ENCODE data around the gene CCP110. TPM values are rescaled to one million over a fixed set of nuclear protein-coding genes. Genes with fewer than 3 reads are reported as not detected.

The CCP110 gene
- total RNA-seq, 4 donors from 2014 or later, result 14.0 to 16.1 (median 15.1) TPM

DNA sequence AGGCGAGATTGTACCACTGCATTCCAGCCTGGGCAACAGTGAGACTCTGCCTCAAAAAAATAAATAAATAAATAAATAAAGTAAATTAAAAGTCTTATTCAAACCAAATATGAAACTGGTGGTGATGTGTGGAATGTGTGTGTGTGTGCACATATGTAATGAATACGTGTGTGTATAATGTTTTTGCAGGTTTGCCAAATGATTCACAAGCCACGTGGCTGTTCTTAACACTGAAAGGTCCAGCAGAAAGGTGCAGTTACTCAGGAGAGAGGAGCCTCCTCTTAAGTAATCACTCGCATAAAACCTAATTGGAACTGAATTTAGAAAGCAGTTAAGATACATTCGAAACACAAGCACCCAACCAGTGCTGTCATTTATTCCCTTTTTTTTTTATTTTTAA is 24.7 kb upstream of the CCP110 start:
- H3K27me3 ChIP-seq, result no peaks in the 10 kb centered on the region
- no peaks in the 10 kb centered on the region for H3K4me1 ChIP-seq
- H3K36me3 ChIP-seq, result peaks cover 24 to 61% (median 46%) of the 10 kb centered on the region in 4 donors
- H3K27ac ChIP-seq (replicated peaks in 1 of 4), result no peak overlapping the region
- no peak for DNase-seq (ENCODE audit: extremely low spot score)
- H3K4me3 ChIP-seq, result no peak overlapping the region
- intact Hi-C loops (cut with DNase I), result loop anchor here (10.0 kb wide), 1 partner anchor 344 kb away; no protein-coding TSS in a partner anchor
- TF ChIP-seq EP300 (IDR thresholded peaks at IDR 0.05) (no peak), POLR2AphosphoS5 (IDR thresholded peaks at IDR 0.05) (no peak), POLR2A (IDR thresholded peaks at IDR 0.05; ENCODE audit: low read depth) (no peak)
- TF ChIP-seq, protein P1, sequence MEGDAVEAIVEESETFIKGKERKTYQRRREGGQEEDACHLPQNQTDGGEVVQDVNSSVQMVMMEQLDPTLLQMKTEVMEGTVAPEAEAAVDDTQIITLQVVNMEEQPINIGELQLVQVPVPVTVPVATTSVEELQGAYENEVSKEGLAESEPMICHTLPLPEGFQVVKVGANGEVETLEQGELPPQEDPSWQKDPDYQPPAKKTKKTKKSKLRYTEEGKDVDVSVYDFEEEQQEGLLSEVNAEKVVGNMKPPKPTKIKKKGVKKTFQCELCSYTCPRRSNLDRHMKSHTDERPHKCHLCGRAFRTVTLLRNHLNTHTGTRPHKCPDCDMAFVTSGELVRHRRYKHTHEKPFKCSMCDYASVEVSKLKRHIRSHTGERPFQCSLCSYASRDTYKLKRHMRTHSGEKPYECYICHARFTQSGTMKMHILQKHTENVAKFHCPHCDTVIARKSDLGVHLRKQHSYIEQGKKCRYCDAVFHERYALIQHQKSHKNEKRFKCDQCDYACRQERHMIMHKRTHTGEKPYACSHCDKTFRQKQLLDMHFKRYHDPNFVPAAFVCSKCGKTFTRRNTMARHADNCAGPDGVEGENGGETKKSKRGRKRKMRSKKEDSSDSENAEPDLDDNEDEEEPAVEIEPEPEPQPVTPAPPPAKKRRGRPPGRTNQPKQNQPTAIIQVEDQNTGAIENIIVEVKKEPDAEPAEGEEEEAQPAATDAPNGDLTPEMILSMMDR (IDR thresholded peaks at IDR 0.05), result no peak
- WGBS, result 88% methylated on average over 5 of the region's 5 CpGs
- no peaks in the 10 kb centered on the region for H3K9me3 ChIP-seq

DNA sequence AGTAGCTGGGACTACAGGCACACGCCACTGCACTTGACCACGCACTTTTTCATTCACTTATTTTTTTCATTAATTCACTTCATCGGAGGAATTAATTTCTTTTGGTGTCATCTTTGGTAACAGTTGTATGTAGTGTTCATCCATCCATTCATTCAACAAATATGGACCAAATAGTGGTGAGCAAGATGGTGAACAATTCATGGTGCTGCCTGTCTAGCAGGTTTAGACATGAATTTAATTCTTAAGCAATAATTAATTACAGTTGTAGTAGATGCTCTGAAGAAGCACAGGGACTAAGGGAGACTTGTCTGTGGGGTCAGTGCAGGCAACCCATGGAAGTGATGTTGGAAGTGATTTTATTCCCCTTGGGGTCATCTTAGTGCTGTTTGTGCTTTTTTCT is 24.3 kb upstream of the CCP110 start:
- intact Hi-C loops (cut with DNase I), result loop anchor here (10.0 kb wide), 1 partner anchor 345 kb away; no protein-coding TSS in a partner anchor
- Histone ChIP-seq H3K4me1 (no peaks in the 10 kb centered on the region), H3K27me3 (no peaks in the 10 kb centered on the region), H3K27ac (replicated peaks in 1 of 4) (no peak overlapping the region), H3K36me3 (peaks cover 29 to 66% (median 51%) of the 10 kb centered on the region in 4 donors), H3K9me3 (no peaks in the 10 kb centered on the region), H3K4me3 (no peak overlapping the region)
- 91% methylated on average over 3 of the region's 3 CpGs for WGBS
- no peak for DNase-seq (ENCODE audit: extremely low spot score)
- no peak for TF ChIP-seq EP300 (IDR thresholded peaks at IDR 0.05)
- TF ChIP-seq, protein P1 (IDR thresholded peaks at IDR 0.05), result no peak
- TF ChIP-seq POLR2AphosphoS5 (IDR thresholded peaks at IDR 0.05), result no peak
- no peak for TF ChIP-seq POLR2A (IDR thresholded peaks at IDR 0.05; ENCODE audit: low read depth)

DNA sequence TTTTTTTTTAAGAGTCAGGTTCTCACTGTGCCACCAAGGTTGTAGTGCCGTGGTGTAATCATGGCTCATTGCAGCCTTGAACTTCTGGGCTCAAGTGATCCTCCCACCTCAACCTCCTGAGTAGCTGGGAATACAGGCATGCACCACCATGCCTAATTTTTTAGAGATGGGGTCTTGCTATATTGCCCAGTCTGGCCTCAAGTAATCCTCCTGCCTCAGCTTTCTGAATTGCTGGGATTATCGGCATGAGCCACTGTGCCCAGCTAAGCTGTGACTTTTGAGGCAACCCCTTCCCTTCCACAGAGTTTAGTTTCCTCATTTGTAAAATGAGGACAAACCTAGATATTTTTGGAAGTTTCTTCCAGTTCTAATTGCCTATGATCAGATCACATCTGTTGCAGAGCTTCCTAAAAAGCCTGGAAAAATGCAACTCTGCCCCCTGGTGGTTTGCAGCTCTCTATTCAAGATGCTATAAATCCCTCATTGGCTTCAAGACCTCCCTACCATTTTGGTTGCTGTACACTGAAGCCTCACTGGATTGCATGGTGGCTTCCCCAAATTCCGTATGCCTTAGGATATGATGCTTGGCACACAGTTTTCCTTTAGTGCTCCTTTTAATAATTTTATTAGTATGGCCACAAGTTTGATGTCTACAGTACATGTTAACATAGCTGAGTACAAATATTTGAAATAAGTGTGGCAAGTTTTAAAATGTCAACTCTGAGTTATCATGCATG is 21.2 kb upstream of the CCP110 start:
- peaks cover 0 to 14% (median 9%) of the 10 kb centered on the region in 4 donors for H3K4me1 ChIP-seq
- no peak for TF ChIP-seq POLR2AphosphoS5 (IDR thresholded peaks at IDR 0.05)
- TF ChIP-seq, protein P1 (IDR thresholded peaks at IDR 0.05), result peak; percentile 52 to 76 (median 69)
- no peaks in the 10 kb centered on the region for H3K27me3 ChIP-seq
- no peak overlapping the region for H3K4me3 ChIP-seq
- intact Hi-C loops (cut with DNase I), result loop anchor here (2.0 kb wide), 1 partner anchor 416 kb away; no protein-coding TSS in a partner anchor
- H3K36me3 ChIP-seq, result peaks cover 39 to 95% (median 74%) of the 10 kb centered on the region in 4 donors
- peak; percentile 92 for DNase-seq (ENCODE audit: extremely low spot score)
- H3K9me3 ChIP-seq, result no peaks in the 10 kb centered on the region
- H3K27ac ChIP-seq (replicated peaks in 1 of 4), result no peak overlapping the region
- WGBS, result 89% methylated on average over 3 of the region's 3 CpGs

DNA sequence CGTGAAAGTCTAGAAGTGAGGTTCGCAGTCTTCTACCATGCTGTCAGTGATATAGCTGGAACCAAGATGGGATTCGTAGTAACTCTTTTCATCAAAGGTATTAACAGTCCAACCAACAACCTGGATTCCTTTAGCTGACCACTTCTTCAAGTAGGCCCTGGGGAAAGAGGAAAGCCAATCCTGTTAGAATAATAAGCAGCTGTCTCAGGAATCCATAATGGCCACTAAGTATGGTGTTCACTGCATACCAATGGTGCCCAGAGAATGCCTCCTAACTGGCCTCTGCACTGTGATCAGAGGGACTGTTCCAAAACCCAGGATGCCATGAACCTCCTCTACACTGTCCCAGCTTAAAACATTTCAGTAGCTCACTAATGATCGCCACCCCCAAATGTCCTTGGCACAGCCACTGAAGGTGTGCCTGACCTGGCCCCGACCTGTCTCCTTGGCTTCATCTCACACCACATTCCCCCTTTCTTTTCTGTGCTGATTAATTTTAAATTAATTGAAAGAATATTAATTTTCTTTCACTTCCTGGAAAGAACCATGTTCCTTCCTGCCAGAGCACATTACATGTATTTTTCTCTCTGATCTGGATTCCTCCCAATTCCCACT is 20.2 kb upstream of the CCP110 start:
- Histone ChIP-seq H3K36me3 (peaks cover 41 to 98% (median 79%) of the 10 kb centered on the region in 4 donors), H3K27me3 (no peaks in the 10 kb centered on the region), H3K9me3 (no peaks in the 10 kb centered on the region), H3K27ac (replicated peaks in 1 of 4) (no peak overlapping the region), H3K4me3 (no peak overlapping the region), H3K4me1 (peaks cover 0 to 14% (median 9%) of the 10 kb centered on the region in 4 donors)
- intact Hi-C loops (cut with DNase I), result loop anchor here (2.0 kb wide), 1 partner anchor 417 kb away; no protein-coding TSS in a partner anchor
- DNase-seq (ENCODE audit: extremely low spot score), result peak; percentile 29
- TF ChIP-seq, protein P1 (IDR thresholded peaks at IDR 0.05), result no peak
- TF ChIP-seq POLR2A (IDR thresholded peaks at IDR 0.05; ENCODE audit: low read depth) (no peak), POLR2AphosphoS5 (IDR thresholded peaks at IDR 0.05) (no peak), EP300 (IDR thresholded peaks at IDR 0.05) (no peak)
- 89% methylated on average over 5 of the region's 5 CpGs for WGBS
